SK-N-MC (cell line): ENCODE data around the gene CEMIP.

Source experiments
- DNase-seq: peaks from one replicate; pipeline ENCODE4 v3.0.0-alpha.2; 2011; ENCODE audit warnings: low read depth, low spot score
- H3K27ac ChIP-seq: fragments of 200-600 bp; sonication (generic); 2 replicates; pipeline ENCODE4 v1.5.1; 2016; ENCODE audit warnings: mixed run types
- H3K36me3 ChIP-seq: fragments of 200-600 bp; sonication (generic); 2 replicates; pipeline ENCODE4 v1.6.1; 2017; ENCODE audit warnings: antibody characterized with exemption, low read length, mixed read lengths; ENCODE audit not compliant: insufficient read depth
- H3K4me3 ChIP-seq: fragments of 200-600 bp; sonication (generic); 2 replicates; pipeline ENCODE4 v1.5.1; 2016
- H3K9ac ChIP-seq: fragments of 200-600 bp; sonication (generic); 2 replicates; pipeline ENCODE4 v1.8.0; 2017; ENCODE audit warnings: mixed run types, mixed read lengths; ENCODE audit not compliant: insufficient read length
- H3K9me3 ChIP-seq: fragments of 200-600 bp; sonication (generic); 2 replicates; pipeline ENCODE4 v1.6.1; 2017; ENCODE audit warnings: low read depth, mild to moderate bottlenecking, antibody characterized with exemption, low read length, moderate library complexity, mixed read lengths
- EZH2 ChIP-seq: fragments of 200-600 bp; sonication (generic); IDR thresholded peaks from one replicate; pipeline ENCODE4 v1.6.1; 2017; ENCODE audit warnings: antibody characterized with exemption
- FOXP2 ChIP-seq: optimal IDR thresholded peaks from 2 replicates; pipeline ENCODE3; 2011; ENCODE audit warnings: mild to moderate bottlenecking, moderate library complexity; ENCODE audit not compliant: insufficient read depth; ENCODE audit errors: extremely low read length, control extremely low read depth
- POLR2AphosphoS5 ChIP-seq: IDR thresholded peaks from 2 replicates; pipeline ENCODE4 v1.6.1; 2012; ENCODE audit warnings: mild to moderate bottlenecking, low read depth, low read length, borderline replicate concordance

Gene CEMIP

DNA sequence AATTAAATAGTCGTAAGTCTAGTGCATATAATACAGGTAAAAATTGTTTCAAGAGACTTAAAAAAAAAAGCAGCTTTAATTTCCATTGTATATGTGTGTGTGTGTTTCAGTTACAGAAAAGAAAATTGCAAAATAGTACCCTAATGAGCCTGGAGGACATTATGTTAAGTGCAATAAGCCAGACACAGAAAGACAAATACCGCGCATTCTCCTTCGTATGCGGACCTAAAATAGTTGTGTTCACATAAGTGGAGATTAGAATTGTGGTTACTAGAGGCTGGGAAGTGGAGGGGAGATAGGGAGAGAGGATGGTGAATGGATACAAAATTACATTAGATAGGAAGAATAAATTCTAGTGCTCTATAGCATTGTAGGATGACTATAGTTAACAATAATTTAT, 206.8 kb downstream of the CEMIP start:
- H3K9ac ChIP-seq: no peak overlapping the region
- no peak overlapping the region for H3K4me3 ChIP-seq
- DNase-seq: no peak

DNA sequence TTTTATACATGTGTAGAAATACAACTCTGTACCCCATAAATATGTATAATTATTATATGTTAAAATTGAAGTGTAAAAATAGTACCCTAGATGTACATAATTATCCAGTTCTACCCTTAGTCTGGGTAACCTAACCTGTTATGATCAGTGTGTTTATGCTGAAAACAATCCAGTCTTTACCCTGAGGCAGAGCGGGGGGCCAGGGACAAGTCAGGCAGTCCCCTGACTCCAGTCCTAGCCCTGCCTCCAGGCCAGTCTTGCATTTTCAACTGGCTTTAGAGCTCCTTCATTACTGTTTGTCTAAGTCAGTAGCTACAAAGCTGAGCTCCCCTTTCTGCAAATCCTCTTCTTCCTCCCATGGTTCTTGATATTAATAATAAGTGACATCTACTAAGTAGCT, 207.3 kb downstream of the CEMIP start:
- H3K4me3 ChIP-seq: no peak overlapping the region
- H3K36me3 ChIP-seq: peaks cover 13% of the 10 kb centered on the region; the same call in 1 of the 2 replicates
- TF ChIP-seq POLR2AphosphoS5 (no peak), FOXP2 (no peak), EZH2 (no peak)
- no peak overlapping the region for H3K27ac ChIP-seq
- DNase-seq: no peak
- no peaks in the 10 kb centered on the region for H3K9me3 ChIP-seq
- H3K9ac ChIP-seq: no peak overlapping the region

More for the DNA sequence above, 206.8 kb downstream of the CEMIP start:
- Histone ChIP-seq H3K9me3 (no peaks in the 10 kb centered on the region), H3K36me3 (peaks cover 13% of the 10 kb centered on the region; the same call in 1 of the 2 replicates), H3K27ac (no peak overlapping the region)
- TF ChIP-seq FOXP2 (no peak), EZH2 (no peak), POLR2AphosphoS5 (no peak)

DNA sequence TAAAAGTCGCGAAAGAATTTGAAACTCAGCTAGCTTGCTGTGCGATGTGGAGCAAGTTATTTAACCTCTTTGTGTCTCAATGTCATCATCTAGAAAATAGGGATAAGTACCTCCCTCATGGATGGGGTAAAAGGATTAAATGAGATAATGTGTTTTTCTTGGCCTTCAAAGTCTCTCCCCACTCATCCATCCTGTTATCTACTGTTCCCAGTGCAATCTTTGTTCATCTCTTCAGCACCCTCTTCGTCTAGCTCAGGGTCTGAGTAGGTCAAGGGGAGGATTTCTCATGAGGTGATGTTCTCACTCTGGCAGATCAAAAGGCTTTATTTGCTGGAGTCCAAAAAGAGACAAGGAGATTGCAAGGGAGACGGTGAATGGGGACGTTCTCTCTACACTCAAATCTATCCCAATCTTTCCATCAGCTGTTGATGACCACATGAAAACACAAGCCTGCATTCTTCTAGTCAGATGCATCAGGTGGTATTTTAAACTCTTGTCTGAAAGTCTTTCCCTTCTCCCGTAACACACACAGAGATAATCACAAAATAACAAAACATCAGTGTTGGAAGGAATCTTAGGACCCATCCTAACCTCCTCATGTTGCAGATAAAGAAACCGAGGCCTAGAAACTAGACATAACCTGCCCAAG, 209.1 kb downstream of the CEMIP start:
- Histone ChIP-seq H3K27ac (no peak overlapping the region), H3K4me3 (peak overlapping the region; percentile 97), H3K36me3 (0 out of 2 replicates have a peak, but pooled peaks cover 2% of the 10 kb centered on the region), H3K9ac (peak overlapping the region; percentile 95), H3K9me3 (no peaks in the 10 kb centered on the region)
- no peak for DNase-seq
- TF ChIP-seq FOXP2 (no peak), POLR2AphosphoS5 (no peak), EZH2 (no peak)

DNA sequence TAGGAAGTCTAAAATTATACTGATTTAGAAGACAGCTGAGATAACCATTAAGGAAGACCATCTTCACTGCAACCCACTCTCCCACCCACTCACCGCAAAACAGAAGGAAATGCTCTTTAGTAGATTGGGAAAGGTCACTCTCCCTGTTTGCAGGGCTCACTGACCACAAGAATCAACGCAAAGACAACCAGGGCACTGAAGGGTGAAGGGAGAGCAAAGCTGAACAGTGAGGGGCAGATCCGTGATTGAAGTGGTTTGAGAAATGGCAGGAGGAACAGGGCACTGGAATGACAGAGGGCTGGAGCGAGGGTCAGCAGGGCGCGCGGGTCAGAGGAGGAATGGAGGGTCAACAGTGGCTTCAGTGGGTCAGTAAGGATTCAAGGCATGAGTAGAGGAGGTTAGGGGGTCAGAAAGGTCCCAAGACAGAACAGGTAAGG, 209.9 kb downstream of the CEMIP start:
- H3K9ac ChIP-seq: peak overlapping the region; percentile 95
- H3K9me3 ChIP-seq: no peaks in the 10 kb centered on the region
- no peak for DNase-seq
- TF ChIP-seq EZH2 (no peak), FOXP2 (no peak), POLR2AphosphoS5 (no peak)
- H3K36me3 ChIP-seq: 0 out of 2 replicates have a peak, but pooled peaks cover 2% of the 10 kb centered on the region
- H3K27ac ChIP-seq: no peak overlapping the region
- peak overlapping the region; percentile 97 for H3K4me3 ChIP-seq

DNA sequence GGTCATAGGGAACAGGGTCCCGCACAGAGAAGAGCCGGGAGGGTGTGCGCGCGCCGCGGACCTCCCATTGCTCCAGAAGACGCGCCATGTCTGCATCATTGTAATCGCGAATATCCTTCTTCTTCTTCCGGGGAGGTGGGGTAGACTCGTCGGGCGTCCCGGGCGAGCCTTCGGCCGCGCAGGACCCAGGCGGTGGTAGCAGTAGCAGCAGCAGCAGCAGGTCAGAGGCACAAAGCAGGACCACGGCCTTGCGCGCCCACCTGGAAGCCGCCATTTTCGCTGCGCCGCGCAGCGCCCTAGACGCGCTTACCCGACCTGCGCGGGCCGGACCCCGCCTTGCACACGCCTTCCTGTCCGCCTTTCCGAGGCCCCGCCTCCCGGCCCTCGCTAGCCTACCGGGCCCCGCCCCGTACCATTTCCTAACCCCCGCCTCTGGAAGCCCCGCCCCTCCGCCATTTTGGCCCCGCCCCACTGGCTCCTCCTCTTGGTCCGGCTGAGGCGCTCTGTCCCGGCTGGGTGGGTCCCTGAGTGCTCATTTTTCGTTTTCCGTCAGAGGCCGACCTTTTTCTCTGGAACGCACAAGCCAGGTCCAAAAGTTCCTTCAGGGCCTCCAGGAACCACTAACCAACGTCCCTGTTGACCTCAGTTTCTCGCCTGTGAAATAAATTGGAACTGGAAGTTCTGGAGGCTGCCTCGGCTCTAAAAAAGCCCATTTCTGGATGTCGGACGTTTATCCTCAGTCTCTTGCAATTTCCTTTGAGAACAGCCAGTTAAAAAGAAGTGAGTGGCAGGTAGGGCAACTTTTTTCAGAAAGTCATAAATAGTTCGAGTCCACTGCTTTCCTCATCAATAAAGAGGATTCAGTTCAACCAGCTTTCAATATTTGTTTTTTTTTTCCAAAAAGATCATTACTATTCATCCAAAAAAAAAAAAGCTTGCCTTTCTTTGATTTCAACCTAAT, 210.6 kb downstream of the CEMIP start, which contains the start of gene MESD:
Gene MESD, minus strand, starts transcription at position 302 of the 961 bp plus-strand sequence. Its CDS starts 28 bp downstream, at position 274.
- peak within 1 kb of the TSS; percentile 95 for H3K9ac ChIP-seq
- H3K9me3 ChIP-seq: no peaks in the 10 kb centered on the region
- 0 out of 2 replicates have a peak, but pooled peaks cover 2% of the 10 kb centered on the region for H3K36me3 ChIP-seq
- H3K4me3 ChIP-seq: peak within 1 kb of the TSS; percentile 97
- TF ChIP-seq POLR2AphosphoS5: peak; percentile 97
- no peak for TF ChIP-seq FOXP2
- TF ChIP-seq EZH2: no peak
- DNase-seq: no peak
- H3K27ac ChIP-seq: no peak within 1 kb of the TSS

DNA sequence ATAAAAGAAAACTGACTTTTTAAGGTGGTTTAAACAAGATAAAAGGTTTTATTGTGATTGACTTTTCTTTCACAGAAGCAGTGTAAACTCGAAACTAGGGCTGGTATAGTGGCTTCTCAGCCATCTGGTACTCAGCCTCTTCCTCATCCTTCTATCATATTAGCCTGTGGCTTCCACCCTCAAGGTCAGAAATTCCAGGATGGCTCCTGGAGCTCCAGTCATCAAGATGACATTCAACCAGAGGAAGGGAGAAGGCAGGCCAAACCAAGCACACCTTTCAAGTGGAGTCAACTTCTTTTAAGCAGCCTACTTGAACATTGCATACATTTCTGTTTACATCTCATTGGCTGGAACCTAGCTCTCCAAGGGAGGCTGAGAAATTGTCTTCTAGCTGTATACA, 211.8 kb downstream of the CEMIP start:
- H3K27ac ChIP-seq: no peak overlapping the region
- no peak for TF ChIP-seq POLR2AphosphoS5
- TF ChIP-seq EZH2: no peak
- no peak for TF ChIP-seq FOXP2
- no peak overlapping the region for H3K9ac ChIP-seq
- no peak overlapping the region for H3K4me3 ChIP-seq
- no peaks in the 10 kb centered on the region for H3K9me3 ChIP-seq
- DNase-seq: no peak
- H3K36me3 ChIP-seq: no peaks in the 10 kb centered on the region

DNA sequence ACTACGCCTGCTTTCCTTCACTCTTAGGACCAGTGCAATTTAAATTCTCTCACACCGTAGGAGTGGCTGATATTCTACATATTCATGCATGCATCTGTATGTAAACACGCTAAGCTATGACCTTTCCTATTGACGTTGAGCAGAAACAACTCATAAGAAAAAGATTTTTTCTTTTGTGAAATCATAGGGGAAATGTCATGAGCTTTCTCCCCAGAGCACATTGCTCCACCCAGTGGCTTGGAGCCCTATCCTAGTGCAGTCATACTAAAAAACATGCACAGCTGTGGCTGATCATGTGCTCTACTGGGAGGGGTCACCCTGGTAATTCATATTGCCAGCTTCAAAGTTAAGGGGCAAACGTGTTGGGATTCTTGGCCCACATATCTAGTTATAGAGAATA, 212.3 kb downstream of the CEMIP start:
- Histone ChIP-seq H3K4me3 (no peak overlapping the region), H3K36me3 (no peaks in the 10 kb centered on the region), H3K9me3 (no peaks in the 10 kb centered on the region), H3K27ac (no peak overlapping the region), H3K9ac (no peak overlapping the region)
- TF ChIP-seq POLR2AphosphoS5 (no peak), EZH2 (no peak), FOXP2 (no peak)
- no peak for DNase-seq

DNA sequence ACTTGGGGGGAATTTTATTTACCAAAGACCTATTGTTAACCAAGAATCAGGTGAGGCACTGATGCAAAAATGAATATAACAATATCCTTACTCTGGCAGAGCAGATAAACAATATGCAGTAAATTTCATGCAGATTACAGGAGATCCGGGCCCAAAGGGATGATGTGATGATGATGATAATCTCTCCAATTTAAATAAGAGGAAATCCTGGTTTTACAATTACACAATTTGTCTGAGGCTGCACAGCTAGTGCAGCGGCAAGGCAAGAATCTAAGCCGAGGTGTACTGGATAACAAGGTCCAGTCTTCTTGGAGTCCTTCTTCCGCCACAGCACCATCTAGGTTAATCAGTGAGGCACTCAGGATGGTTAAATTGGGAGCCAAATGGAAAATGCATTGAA, 212.8 kb downstream of the CEMIP start:
- Histone ChIP-seq H3K27ac (no peak overlapping the region), H3K4me3 (no peak overlapping the region), H3K9me3 (no peaks in the 10 kb centered on the region), H3K36me3 (no peaks in the 10 kb centered on the region), H3K9ac (no peak overlapping the region)
- TF ChIP-seq FOXP2 (no peak), POLR2AphosphoS5 (no peak), EZH2 (no peak)
- DNase-seq: no peak
